K562 (cell line): ENCODE results near the gene FRMPD2. TPM values are rescaled to one million over a fixed set of nuclear protein-coding genes. Genes with fewer than 3 reads are reported as not detected.

Experiments used
- ATF2 ChIP-seq: sonication (generic); formaldehyde crosslinking; IDR thresholded peaks from 2 replicates; pipeline ENCODE4 v1.8.1; 2022; ENCODE audit warnings: missing genetic modification reagents
- CEBPZ ChIP-seq: fragments of 150-350 bp; IDR thresholded peaks from 2 replicates; pipeline ENCODE4 v1.6.1; 2014; ENCODE audit warnings: low read depth, mild to moderate bottlenecking, low read length, borderline replicate concordance
- CHD1 ChIP-seq: fragments of 200-600 bp; sonication (generic); IDR thresholded peaks from one replicate; pipeline ENCODE4 v1.6.1; 2012; ENCODE audit warnings: mild to moderate bottlenecking, moderate library complexity, low read length, inconsistent platforms
- CREB3 ChIP-seq: fragments of 450-650 bp; conservative IDR thresholded peaks from 2 replicates; pipeline ENCODE4 v1.6.1; 2016; ENCODE audit warnings: missing genetic modification characterization, low read depth, mild to moderate bottlenecking, missing compliant biosample characterization, moderate library complexity
- E2F1 ChIP-seq: sonication (generic); formaldehyde crosslinking; IDR thresholded peaks from 2 replicates; pipeline ENCODE4 v1.8.1; 2023; ENCODE audit warnings: mild to moderate bottlenecking, missing genetic modification reagents, moderate library complexity
- HMGN3 ChIP-seq: IDR thresholded peaks from 2 replicates; pipeline ENCODE4 v1.6.1; 2011; ENCODE audit warnings: borderline replicate concordance, low read depth, mild to moderate bottlenecking, mixed read lengths, low read length; ENCODE audit not compliant: insufficient read length; ENCODE audit errors: extremely low read depth
- NCOA6 ChIP-seq: fragments of 450-650 bp; IDR thresholded peaks from 2 replicates; pipeline ENCODE4 v1.6.1; 2017; ENCODE audit warnings: mild to moderate bottlenecking
- NR4A1 ChIP-seq, 2 experiments: fragments of 250-450 bp in 1 of 2; fragments of 450-650 bp in 1 of 2; sonication (Bioruptor Pico) in 1 of 2; IDR thresholded peaks; 2 replicates each; pipeline versions ENCODE4 v1.4.0 to v1.6.1; 2016 to 2020; ENCODE audit warnings: mild to moderate bottlenecking in 2 of 2, missing compliant biosample characterization in 1 of 2, missing genetic modification characterization in 1 of 2, moderate library complexity in 1 of 2
- PHF8 ChIP-seq: fragments of 200-600 bp; sonication (generic); IDR thresholded peaks from 2 replicates; pipeline ENCODE4 v1.6.1; 2012; ENCODE audit warnings: mixed run types, mild to moderate bottlenecking, inconsistent platforms, low read length, moderate library complexity, borderline replicate concordance
- POLR2AphosphoS5 ChIP-seq: IDR thresholded peaks from 2 replicates; pipeline ENCODE4 v1.6.1; 2011; ENCODE audit warnings: mild to moderate bottlenecking, low read depth, low read length, moderate library complexity; ENCODE audit not compliant: control insufficient read depth, insufficient read depth
- SRF ChIP-seq, 2 experiments: fragments of 250-450, 450-650 bp in 1 of 2; sonication (Bioruptor Pico) in 1 of 2; sonication (generic) in 1 of 2; formaldehyde crosslinking; IDR thresholded peaks; 2 replicates each; pipeline versions ENCODE4 v1.5.0 to v1.5.1; 2020 to 2022; ENCODE audit warnings: mild to moderate bottlenecking in 1 of 2, missing genetic modification reagents in 1 of 2
- ZBTB12 ChIP-seq: fragments of 250-450 bp; sonication (Bioruptor Pico); IDR thresholded peaks from 2 replicates; pipeline ENCODE4 v1.4.0; 2020
- ZBTB26 ChIP-seq: fragments of 450-650 bp; formaldehyde crosslinking; IDR thresholded peaks from 2 replicates; pipeline ENCODE4 v1.4.0; 2022; ENCODE audit warnings: missing genetic modification characterization
- ZNF24 ChIP-seq: fragments of 450-650 bp; IDR thresholded peaks from 2 replicates; pipeline ENCODE4 v1.6.1; 2016
- ZNF431 ChIP-seq: sonication (generic); formaldehyde crosslinking; IDR thresholded peaks from 2 replicates; pipeline ENCODE4 v1.8.0; 2022; ENCODE audit warnings: mild to moderate bottlenecking, missing genetic modification reagents
- ZNF561 ChIP-seq: fragments of 450-650 bp; formaldehyde crosslinking; conservative IDR thresholded peaks from 2 replicates; pipeline ENCODE4 v1.4.0; 2020; ENCODE audit warnings: mild to moderate bottlenecking, moderate library complexity
- polyA plus RNA-seq, 8 experiments: library from polyadenylated mRNA; depleted of rRNA in 4 of 8; stranded (reverse) in 5 of 8; unstranded in 3 of 8; fragments of >200 nt; fragmentation: Nextera tagmentation in 2 of 8; fragmentation: Illumina TruSeq in 1 of 8; extraction: Ambion mirVana in 2 of 8; extraction: Trizol in 1 of 8; gene quantifications; 2 replicates each; pipeline versions ENCODE4 v1.2.1 to v1.2.3, GENCODE V29; 2011 to 2014; ENCODE audit warnings: inconsistent platforms in 1 of 8, missing spikeins in 1 of 8
- total RNA-seq, 7 experiments: library from RNA; depleted of rRNA in 6 of 7; stranded (reverse); fragments of >200 nt in 6 of 7; fragmentation: Illumina TruSeq in 2 of 7; extraction: Trizol in 2 of 7; gene quantifications; 2 replicates each; pipeline versions ENCODE4 v1.2.1 to v1.2.3, GENCODE V29; 2011 to 2021; ENCODE audit warnings: low replicate concordance in 1 of 7

Gene FRMPD2
- total and polyA plus RNA-seq, 9 of the 15 experiments (the other 6 are each of a cell fraction or from before 2014, with no cell fraction given) = 0.12 to 0.95 (median 0.33) TPM

GRCh38 chr10:48306265-48306869, 31.9 kb upstream of the FRMPD2 start, which contains the start of gene MAPK8 (continued):
- TF ChIP-seq SRF (CRISPR knock-in tag; IDR thresholded peaks at IDR 0.05) (0 out of 4 replicates have a peak, but pooled peaks of 1 of the 2 experiments have one; percentile 35), HMGN3 (peak; percentile 94), E2F1 (CRISPR knock-in tag) (peak; percentile 91), CREB3 (tag) (0 out of 2 replicates have a peak, but pooled peaks have one; percentile 19), POLR2AphosphoS5 (peak; percentile 77), NCOA6 (peak; percentile 78), ZBTB12 (CRISPR knock-in tag) (peak; percentile 77), NR4A1 (CRISPR knock-in tag; IDR thresholded peaks at IDR 0.05) (peak; percentile 86; the same call in 1 of the 2 replicates), NR4A1 (tag; IDR thresholded peaks at IDR 0.05) (no peak), CHD1 (no peak), ZNF431 (CRISPR knock-in tag) (peak; percentile 96), ZNF24 (0 out of 2 replicates have a peak, but pooled peaks have one; percentile 49), ZNF561 (CRISPR knock-in tag) (no peak), CEBPZ (no peak), ZBTB26 (CRISPR knock-in tag) (no peak), PHF8 (peak; percentile 90; the same call in 1 of the 2 replicates), ATF2 (CRISPR knock-in tag) (peak; percentile 91)
